LNCAP (cell line): ENCODE data around the gene TMEM80.

Experiments used
- CTCF ChIP-seq: fragments of 450-650 bp; IDR thresholded peaks from 2 replicates; pipeline ENCODE4 v1.5.1; 2017; ENCODE audit warnings: mild to moderate bottlenecking

TMEM80 gene

GRCh38 chr11:673866-674265 lies 21.8 kb upstream of the TMEM80 start:
- TF ChIP-seq CTCF, result no peak

DNA sequence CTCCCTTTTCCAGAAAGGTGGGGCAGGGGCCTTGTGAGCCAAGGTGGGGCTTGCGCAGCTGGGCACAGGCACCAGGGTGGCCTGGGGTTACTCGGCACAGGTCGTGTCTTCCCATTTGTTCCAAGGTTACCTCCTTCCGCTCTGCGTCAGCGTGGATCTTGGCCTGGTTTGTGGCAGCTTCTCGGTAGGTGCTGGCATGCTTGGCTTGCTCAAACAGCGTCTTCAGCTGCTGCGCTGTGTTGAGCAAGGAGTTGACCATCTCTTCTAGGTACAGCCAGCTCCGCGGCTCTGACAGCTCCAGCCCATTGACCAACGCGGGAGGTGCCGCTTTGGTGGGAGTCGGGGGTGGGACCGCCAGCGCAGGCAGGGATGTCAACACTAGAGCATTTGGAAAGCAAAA lies 21.2 kb upstream of the TMEM80 start:
- TF ChIP-seq CTCF, result no peak

DNA sequence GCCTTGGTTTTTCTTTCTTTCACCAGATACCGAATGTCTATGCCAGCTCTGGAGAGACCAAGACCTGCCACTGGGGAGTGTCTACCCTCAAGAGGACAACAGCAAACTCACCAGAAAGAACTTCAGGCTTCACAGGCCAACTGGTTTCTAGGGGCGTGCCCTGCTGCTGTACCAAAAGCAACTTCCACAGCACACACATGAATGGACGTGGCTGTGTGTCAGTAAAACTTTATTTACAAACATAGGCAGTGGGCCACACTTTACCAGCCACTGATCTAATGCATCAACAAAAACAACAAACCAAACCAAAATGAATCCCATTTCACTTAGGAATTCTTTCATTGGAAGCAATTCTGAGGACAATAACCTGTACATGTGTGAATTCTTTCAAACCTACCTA lies 17.3 kb upstream of the TMEM80 start:
- TF ChIP-seq CTCF, result no peak

- TF ChIP-seq CTCF, result no peak
Measured at GRCh38 chr11:679271-680207, 16.1 kb upstream of the TMEM80 start.

DNA sequence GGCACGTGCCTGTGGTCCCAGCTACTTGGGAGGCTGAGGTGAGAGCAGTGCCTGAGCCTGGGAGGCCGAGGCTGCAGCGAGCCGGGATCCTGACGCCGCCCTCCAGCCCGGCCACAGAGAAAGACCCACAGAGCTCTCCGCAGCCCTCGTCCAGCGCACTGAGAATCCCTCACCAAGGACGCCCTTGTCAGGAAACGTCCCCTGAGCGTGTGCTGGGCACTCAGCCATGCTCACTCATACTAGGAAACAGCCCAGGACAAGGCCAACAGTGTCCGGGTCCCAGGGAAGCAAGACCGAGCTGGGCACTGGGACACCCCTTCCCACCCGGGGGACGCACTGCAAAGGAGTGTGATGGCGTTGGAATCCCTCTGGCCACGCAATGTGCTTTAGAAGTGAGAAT lies 15.1 kb upstream of the TMEM80 start:
- TF ChIP-seq CTCF, result no peak

DNA sequence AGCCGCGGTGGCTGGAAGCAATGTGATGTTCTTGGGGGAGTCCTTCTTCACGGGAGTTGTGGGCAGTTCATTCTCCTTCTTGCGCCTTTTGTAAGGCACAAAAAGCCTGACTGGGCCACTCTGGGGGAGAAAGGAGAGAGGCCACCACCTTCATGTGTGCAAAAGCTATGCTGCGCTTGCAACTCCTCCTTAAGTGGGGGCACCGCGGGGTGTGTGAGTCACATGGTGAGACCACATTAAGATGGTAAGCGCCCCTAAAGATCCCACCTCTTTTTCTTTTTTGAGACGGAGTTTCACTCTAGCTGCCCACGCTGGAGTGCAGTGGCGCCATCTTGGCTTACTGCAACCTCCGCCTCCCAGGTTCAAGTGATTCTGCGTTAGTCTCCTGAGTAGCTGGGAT lies 14.6 kb upstream of the TMEM80 start:
- no peak for TF ChIP-seq CTCF

DNA sequence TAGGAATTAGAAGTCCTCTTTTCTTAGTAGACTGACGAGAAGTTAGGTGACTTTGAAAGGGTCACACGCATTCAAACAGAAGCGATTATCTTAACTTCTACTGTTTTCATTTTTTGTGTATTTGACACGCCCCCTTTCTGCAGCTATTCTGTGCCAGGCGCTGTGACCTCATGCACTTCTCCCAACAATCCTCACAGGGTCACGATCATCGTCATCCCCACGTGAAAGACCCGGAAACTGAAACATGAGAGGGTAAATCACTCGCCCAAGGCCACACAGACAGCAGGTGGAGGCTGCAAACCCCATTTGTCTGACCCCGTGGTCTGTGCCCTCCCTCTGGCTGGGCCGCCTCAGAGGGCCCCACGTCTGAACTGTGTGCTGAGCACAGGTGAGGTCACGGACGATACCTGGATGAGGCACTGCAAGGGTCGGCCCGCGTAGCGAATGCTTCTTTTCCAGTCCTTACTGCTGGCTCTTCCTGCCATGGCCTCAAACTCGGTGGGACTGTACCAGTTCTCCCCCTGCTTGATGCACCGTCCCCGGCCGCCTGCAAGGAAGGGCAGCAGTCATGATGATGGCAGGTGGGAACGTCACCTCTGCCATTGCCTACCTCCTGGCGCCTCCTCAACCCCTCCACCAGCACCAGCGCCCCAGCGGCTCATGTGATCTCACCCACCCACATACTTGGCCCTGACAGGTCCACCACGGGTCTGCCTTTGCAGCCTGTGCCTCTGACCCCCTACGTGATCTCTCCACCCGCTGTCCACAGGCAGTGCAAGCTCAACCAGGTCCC lies 9.0 kb upstream of the TMEM80 start:
- TF ChIP-seq CTCF, result no peak
